HEK293 (cell line): Measurements from ENCODE around the gene BCKDHA.

ENCODE experiments used
- CTCF ChIA-PET: fragments of 350-600 bp; formaldehyde crosslinking; extraction: SDS; loops from one replicate; lab custom pipeline; 2021; ENCODE audit warnings: antibody characterized with exemption; lab: Yijun Ruan, JAX
- POLR2A ChIA-PET: fragments of 300-600 bp; formaldehyde crosslinking; extraction: SDS; loops from one replicate; lab custom pipeline; 2020; ENCODE audit warnings: antibody characterized with exemption, inconsistent platforms; lab: Yijun Ruan, JAX
- H3K27ac ChIP-seq: fragments of 200-500 bp; sonication (Bioruptor generic); 2 replicates; pipeline ENCODE4 v1.5.1; 2014; ENCODE audit warnings: low read depth, low read length, control low read depth, inconsistent platforms; ENCODE audit errors: extremely low read depth
- H3K36me3 ChIP-seq, 2 experiments: fragments of 200-500 bp in 1 of 2; sonication (Bioruptor generic) in 1 of 2; 1 replicate in 1 of 2; 2 replicates in 1 of 2; pipeline ENCODE4 v1.5.1; 2014 to 2017; ENCODE audit warnings: inconsistent platforms in 2 of 2, low read length in 2 of 2; ENCODE audit not compliant: control insufficient read depth in 2 of 2, insufficient read depth in 1 of 2
- H3K4me1 ChIP-seq: fragments of 200-500 bp; sonication (Bioruptor generic); 2 replicates; pipeline ENCODE4 v1.5.1; 2014; ENCODE audit warnings: mild to moderate bottlenecking, low read length, inconsistent platforms; ENCODE audit not compliant: control insufficient read depth, insufficient read depth
- H3K4me3 ChIP-seq: 2 replicates; pipeline ENCODE4 v1.5.1; 2011; ENCODE audit warnings: low read depth, mild to moderate bottlenecking, control low read depth, low read length, moderate library complexity
- H3K9me3 ChIP-seq: fragments of 200-500 bp; sonication (Bioruptor generic); 2 replicates; pipeline ENCODE4 v1.5.1; 2014; ENCODE audit warnings: low read depth, low read length, inconsistent platforms; ENCODE audit not compliant: control insufficient read depth, insufficient read depth
- BCL11A ChIP-seq: fragments of 450-650 bp; formaldehyde crosslinking; IDR thresholded peaks from 2 replicates; pipeline ENCODE4 v1.5.1; 2016; ENCODE audit warnings: low read depth, missing biosample characterization, missing genetic modification characterization
- GLIS2 ChIP-seq: fragments of 450-650 bp; formaldehyde crosslinking; IDR thresholded peaks from 2 replicates; pipeline ENCODE4 v1.5.1; 2016; ENCODE audit warnings: missing biosample characterization, missing genetic modification characterization
- KLF16 ChIP-seq: fragments of 450-650 bp; formaldehyde crosslinking; IDR thresholded peaks from 2 replicates; pipeline ENCODE4 v1.5.1; 2017; ENCODE audit warnings: missing biosample characterization, missing genetic modification characterization
- KLF17 ChIP-seq: fragments of 450-650 bp; formaldehyde crosslinking; IDR thresholded peaks from 2 replicates; pipeline ENCODE4 v1.5.1; 2016; ENCODE audit warnings: missing biosample characterization, missing genetic modification characterization
- MYNN ChIP-seq: fragments of 450-650 bp; formaldehyde crosslinking; IDR thresholded peaks from 2 replicates; pipeline ENCODE4 v1.5.1; 2016; ENCODE audit warnings: missing biosample characterization, missing genetic modification characterization, borderline replicate concordance
- ZBTB10 ChIP-seq: fragments of 450-650 bp; formaldehyde crosslinking; IDR thresholded peaks from 2 replicates; pipeline ENCODE4 v1.5.1; 2016; ENCODE audit warnings: missing biosample characterization, missing genetic modification characterization
- ZBTB11 ChIP-seq: fragments of 450-650 bp; formaldehyde crosslinking; conservative IDR thresholded peaks from 2 replicates; pipeline ENCODE4 v1.5.1; 2016; ENCODE audit warnings: low read depth, missing biosample characterization, missing genetic modification characterization
- ZBTB17 ChIP-seq: fragments of 450-650 bp; formaldehyde crosslinking; IDR thresholded peaks from 2 replicates; pipeline ENCODE4 v1.5.1; 2016; ENCODE audit warnings: missing biosample characterization, missing genetic modification characterization
- ZFP41 ChIP-seq: fragments of 450-650 bp; formaldehyde crosslinking; IDR thresholded peaks from 2 replicates; pipeline ENCODE4 v1.5.1; 2016; ENCODE audit warnings: missing biosample characterization, missing genetic modification characterization, borderline replicate concordance
- ZNF114 ChIP-seq: fragments of 450-650 bp; formaldehyde crosslinking; IDR thresholded peaks from 2 replicates; pipeline ENCODE4 v1.5.0; 2017; ENCODE audit warnings: missing biosample characterization, missing genetic modification characterization
- ZNF362 ChIP-seq: fragments of 450-650 bp; formaldehyde crosslinking; IDR thresholded peaks from 2 replicates; pipeline ENCODE4 v1.5.1; 2016; ENCODE audit warnings: missing biosample characterization, missing genetic modification characterization
- ZNF404 ChIP-seq: fragments of 450-650 bp; formaldehyde crosslinking; IDR thresholded peaks from 2 replicates; pipeline ENCODE4 v1.5.1; 2017; ENCODE audit warnings: missing biosample characterization, missing genetic modification characterization
- ZNF423 ChIP-seq: fragments of 450-650 bp; formaldehyde crosslinking; IDR thresholded peaks from 2 replicates; pipeline ENCODE4 v1.5.1; 2016; ENCODE audit warnings: missing biosample characterization, missing genetic modification characterization
- ZNF473 ChIP-seq: fragments of 450-650 bp; formaldehyde crosslinking; IDR thresholded peaks from 2 replicates; pipeline ENCODE4 v1.5.1; 2017; ENCODE audit warnings: missing biosample characterization, missing genetic modification characterization
- ZNF521 ChIP-seq: fragments of 450-650 bp; formaldehyde crosslinking; IDR thresholded peaks from 2 replicates; pipeline ENCODE4 v1.5.1; 2017; ENCODE audit warnings: missing biosample characterization, mild to moderate bottlenecking, missing genetic modification characterization
- ZNF548 ChIP-seq: fragments of 450-650 bp; formaldehyde crosslinking; IDR thresholded peaks from 2 replicates; pipeline ENCODE4 v1.5.1; 2016; ENCODE audit warnings: missing biosample characterization, missing genetic modification characterization
- ZNF600 ChIP-seq: fragments of 450-650 bp; formaldehyde crosslinking; IDR thresholded peaks from 2 replicates; pipeline ENCODE4 v1.5.1; 2016; ENCODE audit warnings: missing biosample characterization, missing genetic modification characterization
- ZNF776 ChIP-seq: fragments of 450-650 bp; formaldehyde crosslinking; IDR thresholded peaks from 2 replicates; pipeline ENCODE4 v1.5.0; 2017; ENCODE audit warnings: missing biosample characterization, missing genetic modification characterization, borderline replicate concordance
- ZNF777 ChIP-seq: fragments of 450-650 bp; formaldehyde crosslinking; IDR thresholded peaks from 2 replicates; pipeline ENCODE4 v1.5.1; 2017; ENCODE audit warnings: missing biosample characterization, missing genetic modification characterization, borderline replicate concordance
- ZNF830 ChIP-seq: fragments of 450-650 bp; IDR thresholded peaks from 2 replicates; pipeline ENCODE4 v1.5.0; 2018; ENCODE audit warnings: missing biosample characterization, missing genetic modification characterization, low read depth, mild to moderate bottlenecking, moderate library complexity

BCKDHA gene

GRCh38 chr19:41445575-41445974, 48.0 kb downstream of the BCKDHA start:
- Histone ChIP-seq H3K4me3 (no peak overlapping the region), H3K4me1 (no peaks in the 10 kb centered on the region), H3K27ac (no peak overlapping the region), H3K36me3 (no peaks in the 10 kb centered on the region), H3K9me3 (no peaks in the 10 kb centered on the region)
- TF ChIP-seq ZBTB11 (tag by site-specific recombination): no peak
- TF ChIP-seq KLF16 (tag by site-specific recombination): no peak
- TF ChIP-seq ZNF776 (tag by site-specific recombination): no peak
- no peak for TF ChIP-seq ZNF473 (tag by site-specific recombination)
- no peak for TF ChIP-seq ZBTB10 (tag by site-specific recombination)
- CTCF ChIA-PET: interaction anchor here (0.5 to 10.4 kb wide), 4 partner anchors 110 to 247 kb away, joined by 3 to 433 read pairs (median 4); no protein-coding TSS in a partner anchor
- POLR2A ChIA-PET: interaction anchor here (0.6 kb wide), 1 partner anchor 123 kb away, joined by 3 read pairs; no protein-coding TSS in a partner anchor

GRCh38 chr19:41447732-41448332, 50.2 kb downstream of the BCKDHA start:
- ChIA-PET POLR2A (interaction anchor here (2.2 kb wide), 1 partner anchor 9 kb away, joined by 26 read pairs; the partner anchor contains the start of gene DMAC2), CTCF (interaction anchor here (0.5 to 10.4 kb wide), 18 partner anchors 8 to 1538 kb away, joined by 3 to 433 read pairs (median 7); partner anchors contain the start of genes B3GNT8 and DMAC2)
- TF ChIP-seq ZNF600 (tag by site-specific recombination): no peak
- Histone ChIP-seq H3K36me3 (no peaks in the 10 kb centered on the region), H3K4me3 (no peak overlapping the region), H3K9me3 (no peaks in the 10 kb centered on the region), H3K27ac (no peak overlapping the region), H3K4me1 (no peaks in the 10 kb centered on the region)

- peak overlapping the region; percentile 13 for H3K4me3 ChIP-seq
- TF ChIP-seq ZNF362 (tag by site-specific recombination): 0 out of 2 replicates have a peak, but pooled peaks have one; percentile 49
- TF ChIP-seq ZNF423 (tag by site-specific recombination): no peak
- TF ChIP-seq GLIS2 (tag by site-specific recombination): peak; percentile 65
- no peak for TF ChIP-seq ZNF404 (tag by site-specific recombination)
- TF ChIP-seq BCL11A: peak; percentile 73; the same call in 1 of the 2 replicates
- no peak for TF ChIP-seq ZFP41 (tag by site-specific recombination)
- TF ChIP-seq ZNF521 (tag by site-specific recombination): no peak
- no peak for TF ChIP-seq ZNF830
- TF ChIP-seq ZNF548: no peak
- no peak for TF ChIP-seq ZNF114
- 0 out of 2 replicates have a peak, but pooled peaks have one; percentile 24 for TF ChIP-seq KLF17 (tag by site-specific recombination)
- TF ChIP-seq ZBTB17 (tag by site-specific recombination): peak; percentile 85
- TF ChIP-seq ZNF777: no peak
- TF ChIP-seq MYNN: no peak
Observed at GRCh38 chr19:41449079-41449864, 51.7 kb downstream of the BCKDHA start.

More at GRCh38 chr19:41449079-41449864, 51.7 kb downstream of the BCKDHA start:
- CTCF ChIA-PET: interaction anchor here (0.6 to 10.4 kb wide), 59 partner anchors 8 to 1154 kb away, joined by 3 to 433 read pairs (median 5); partner anchors contain the start of genes B3GNT8, B9D2 and DMAC2
- no peaks in the 10 kb centered on the region for H3K4me1 ChIP-seq
- H3K27ac ChIP-seq: no peak overlapping the region; the same call in 1 of the 2 replicates
- no peaks in the 10 kb centered on the region for H3K36me3 ChIP-seq
- POLR2A ChIA-PET: interaction anchor here (0.5 to 2.2 kb wide), 4 partner anchors 10 to 1186 kb away, joined by 3 to 26 read pairs (median 4); partner anchors contain the start of gene DMAC2
- no peaks in the 10 kb centered on the region for H3K9me3 ChIP-seq
